Measurements from ENCODE around the gene SERPINI2.

SERPINI2 gene

DNA sequence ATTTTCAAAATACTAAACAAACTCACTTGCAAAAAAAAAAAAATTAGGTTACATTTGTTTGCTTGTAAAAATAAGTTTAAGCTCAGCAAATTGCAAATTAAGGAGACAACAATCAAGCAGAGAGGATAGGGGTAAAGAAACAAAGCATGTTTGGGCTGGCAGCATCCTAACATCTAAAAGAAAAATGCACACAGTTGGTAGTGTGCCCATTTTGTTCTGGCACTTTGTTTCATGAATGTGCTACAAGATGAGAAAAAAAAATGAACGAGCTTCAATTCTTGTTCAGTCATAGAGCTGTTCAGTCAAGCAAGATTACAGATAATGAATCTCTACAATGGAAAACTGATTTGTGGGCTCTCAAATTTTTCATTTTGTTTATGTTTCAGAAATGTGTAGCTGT lies 76.0 kb downstream of the SERPINI2 start:
- no peak overlapping the region for H3K4me3 ChIP-seq (ENCODE audit: low read length in 2 of 2)
- no peaks in the 10 kb centered on the region for H3K4me1 ChIP-seq (ENCODE audit: control insufficient read depth in 2 of 2, insufficient read depth in 2 of 2, low read length in 2 of 2)
- no peaks in the 10 kb centered on the region for H3K9me3 ChIP-seq (ENCODE audit: control insufficient read depth in 2 of 2, low read length in 2 of 2)
- no peaks in the 10 kb centered on the region for H3K27me3 ChIP-seq (ENCODE audit: control insufficient read depth in 2 of 2, insufficient read depth in 2 of 2, low read length in 2 of 2)
- H3K9ac ChIP-seq (ENCODE audit: low read depth in 1 of 2, low read length in 2 of 2), result no peak overlapping the region
- H3K27ac ChIP-seq (ENCODE audit: low read depth in 2 of 2, low read length in 2 of 2), result no peak overlapping the region
- H3K36me3 ChIP-seq (ENCODE audit: control insufficient read depth in 2 of 2, insufficient read depth in 2 of 2, low read length in 2 of 2), result no peaks in the 10 kb centered on the region

DNA sequence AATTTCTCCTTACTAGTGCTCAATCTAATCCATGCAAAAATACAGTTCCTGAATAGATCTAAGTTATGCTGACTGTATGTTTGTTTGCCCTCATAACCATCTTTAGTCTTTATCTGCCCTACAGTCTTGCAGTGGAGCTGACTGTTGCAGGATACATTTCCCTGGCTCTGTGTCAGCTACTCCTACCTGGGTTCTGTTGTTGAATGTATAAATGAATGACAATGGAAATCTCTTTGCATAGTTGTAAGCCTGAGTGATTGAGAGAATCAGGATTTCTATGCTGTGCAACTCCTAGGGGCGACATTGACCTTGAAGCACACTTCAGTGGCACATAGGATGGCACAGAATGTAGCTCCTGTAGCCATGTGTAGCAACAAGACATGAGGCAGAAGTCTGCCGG lies 77.8 kb downstream of the SERPINI2 start:
- Histone ChIP-seq H3K27ac (ENCODE audit: low read depth in 2 of 2, low read length in 2 of 2) (no peak overlapping the region), H3K4me1 (ENCODE audit: control insufficient read depth in 2 of 2, insufficient read depth in 2 of 2, low read length in 2 of 2) (no peaks in the 10 kb centered on the region), H3K9me3 (ENCODE audit: control insufficient read depth in 2 of 2, low read length in 2 of 2) (no peaks in the 10 kb centered on the region), H3K27me3 (ENCODE audit: control insufficient read depth in 2 of 2, insufficient read depth in 2 of 2, low read length in 2 of 2) (no peaks in the 10 kb centered on the region), H3K9ac (ENCODE audit: low read depth in 1 of 2, low read length in 2 of 2) (no peak overlapping the region), H3K4me3 (ENCODE audit: low read length in 2 of 2) (no peak overlapping the region), H3K36me3 (ENCODE audit: control insufficient read depth in 2 of 2, insufficient read depth in 2 of 2, low read length in 2 of 2) (no peaks in the 10 kb centered on the region)

DNA sequence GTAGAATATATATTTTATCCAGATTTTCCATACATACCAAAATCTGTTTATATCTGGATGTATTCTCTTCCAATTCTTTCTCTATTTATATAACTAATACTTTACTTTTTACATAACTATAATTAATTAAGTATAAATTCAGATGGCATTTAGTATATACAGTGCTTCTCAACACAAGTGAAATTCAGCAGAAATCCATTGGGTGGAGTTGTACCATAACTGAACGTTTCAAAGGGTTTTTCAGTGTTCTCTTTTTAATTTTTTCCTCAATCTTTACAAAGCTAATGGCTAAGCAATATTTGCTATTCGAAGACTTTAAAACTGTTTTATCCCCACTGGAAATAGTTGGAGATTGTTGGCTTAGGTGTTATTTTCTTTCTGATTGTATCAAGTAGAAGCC lies 79.8 kb downstream of the SERPINI2 start:
- Histone ChIP-seq H3K36me3 (ENCODE audit: control insufficient read depth in 2 of 2, insufficient read depth in 2 of 2, low read length in 2 of 2) (no peaks in the 10 kb centered on the region), H3K27ac (ENCODE audit: low read depth in 2 of 2, low read length in 2 of 2) (no peak overlapping the region), H3K4me1 (ENCODE audit: control insufficient read depth in 2 of 2, insufficient read depth in 2 of 2, low read length in 2 of 2) (no peaks in the 10 kb centered on the region), H3K4me3 (ENCODE audit: low read length in 2 of 2) (no peak overlapping the region), H3K9me3 (ENCODE audit: control insufficient read depth in 2 of 2, low read length in 2 of 2) (no peaks in the 10 kb centered on the region), H3K27me3 (ENCODE audit: control insufficient read depth in 2 of 2, insufficient read depth in 2 of 2, low read length in 2 of 2) (no peaks in the 10 kb centered on the region), H3K9ac (ENCODE audit: low read depth in 1 of 2, low read length in 2 of 2) (no peak overlapping the region)
